Hematopoietic multipotent progenitor cell treated with erythropoietin and hydrocortisone succinate and interleukin-3 and kit ligand, for 4 days (in vitro differentiated cells): Measurements from ENCODE around the gene MTSS2.
"Not testable (repeated sequence)": the region's sequence is repeated elsewhere in the genome, so short reads cannot be mapped to it uniquely, and the experiment has no call there.

Experiments used
- DNase-seq: peaks from one replicate; pipeline ENCODE4 v3.0.0-alpha.2; 2015

The MTSS2 gene

GRCh38 chr16:70684146-70685060 is 1.4 kb downstream of the MTSS2 start:
- no peak for DNase-seq

- DNase-seq: no peak
Measured at GRCh38 chr16:70683146-70683944, 2.5 kb downstream of the MTSS2 start.

DNA sequence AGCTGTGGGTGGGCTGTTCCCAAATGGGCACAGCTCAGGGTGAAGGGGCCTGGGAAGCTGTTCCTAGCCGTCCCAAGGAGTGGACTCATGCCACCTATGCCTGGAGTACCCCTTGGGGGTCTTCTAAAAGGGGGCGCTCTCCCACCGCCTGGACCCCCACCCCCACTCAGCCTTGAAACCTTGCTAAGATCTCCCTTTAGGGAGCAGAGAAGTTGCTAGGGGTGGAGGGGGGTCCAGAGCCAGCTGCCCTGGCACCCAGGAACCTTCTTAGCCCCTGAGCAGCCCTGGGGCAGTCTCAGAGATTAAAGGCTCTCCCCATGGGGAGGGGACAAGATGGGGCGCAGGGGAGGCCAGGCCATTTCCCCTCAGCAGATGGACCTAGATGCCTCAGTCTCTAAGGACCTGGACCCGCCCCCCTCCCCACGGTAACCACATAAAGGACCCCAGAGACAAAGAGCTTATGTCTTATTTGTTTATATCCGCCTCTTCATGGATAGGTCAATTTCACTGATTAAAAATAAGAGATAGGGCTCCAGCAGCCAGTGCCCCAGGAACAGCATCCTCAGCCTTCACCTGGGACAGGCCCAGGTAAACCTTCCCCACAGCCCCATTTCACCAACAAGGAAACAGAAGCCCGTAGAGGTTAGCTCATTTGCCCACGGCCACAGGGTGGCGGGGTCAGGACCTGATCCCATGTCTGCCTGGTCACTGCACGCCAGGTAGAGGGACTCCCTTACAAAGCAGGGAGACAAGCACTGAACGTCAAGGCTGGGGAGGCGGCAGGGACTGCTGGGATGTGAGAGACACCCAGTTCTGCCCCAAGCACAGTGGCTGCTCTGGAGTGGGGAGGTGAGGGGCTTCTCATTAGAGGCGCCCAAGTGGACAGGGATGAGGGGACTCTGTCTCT is 3.4 kb downstream of the MTSS2 start:
- DNase-seq: no peak

- no peak for DNase-seq
Measured at GRCh38 chr16:70681382-70682238, 4.2 kb downstream of the MTSS2 start.

GRCh38 chr16:70680495-70681381 is 5.1 kb downstream of the MTSS2 start:
- DNase-seq: no peak

DNA sequence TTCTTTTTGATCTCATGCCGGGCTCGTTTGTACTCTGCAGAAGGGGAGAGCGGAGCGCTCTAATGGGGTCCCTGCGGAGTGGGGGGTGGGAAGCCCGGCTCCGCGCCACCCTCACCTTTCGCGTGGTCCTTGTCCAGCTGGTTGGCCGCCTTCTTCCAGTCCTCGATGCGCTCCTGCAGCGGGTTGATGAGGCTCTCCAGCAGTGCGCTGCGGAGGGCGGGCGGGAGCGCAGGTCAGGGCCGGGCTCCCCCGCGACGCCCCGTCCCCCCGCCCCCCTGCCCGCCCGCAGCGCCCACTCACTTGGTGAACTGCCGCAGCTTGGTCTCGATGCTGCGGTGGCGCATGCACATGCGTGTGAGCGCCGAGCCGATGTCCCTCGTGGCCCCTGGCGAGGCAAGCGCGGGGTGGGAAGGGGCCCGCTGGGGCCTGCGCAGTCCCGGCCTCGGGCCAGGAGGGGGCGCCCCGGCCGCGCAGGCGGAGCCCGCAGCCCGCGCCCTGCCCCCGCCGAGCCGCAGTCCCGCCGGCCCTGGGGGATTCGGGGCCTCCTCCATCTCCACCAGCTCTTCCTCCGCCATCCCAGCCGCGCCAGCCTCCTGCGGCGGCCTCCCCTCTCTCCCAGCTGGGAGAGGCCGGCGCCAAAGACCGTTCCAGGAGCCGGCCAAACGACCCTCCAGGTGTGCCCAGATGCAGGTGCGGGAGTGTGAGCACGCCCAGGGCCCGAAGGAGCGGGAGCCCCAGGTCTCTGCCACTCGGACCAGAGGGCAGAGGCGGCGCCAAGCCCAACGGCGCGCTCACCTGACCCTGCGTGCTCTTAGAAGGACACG is 6.0 kb downstream of the MTSS2 start:
- DNase-seq: peak; percentile 41

DNA sequence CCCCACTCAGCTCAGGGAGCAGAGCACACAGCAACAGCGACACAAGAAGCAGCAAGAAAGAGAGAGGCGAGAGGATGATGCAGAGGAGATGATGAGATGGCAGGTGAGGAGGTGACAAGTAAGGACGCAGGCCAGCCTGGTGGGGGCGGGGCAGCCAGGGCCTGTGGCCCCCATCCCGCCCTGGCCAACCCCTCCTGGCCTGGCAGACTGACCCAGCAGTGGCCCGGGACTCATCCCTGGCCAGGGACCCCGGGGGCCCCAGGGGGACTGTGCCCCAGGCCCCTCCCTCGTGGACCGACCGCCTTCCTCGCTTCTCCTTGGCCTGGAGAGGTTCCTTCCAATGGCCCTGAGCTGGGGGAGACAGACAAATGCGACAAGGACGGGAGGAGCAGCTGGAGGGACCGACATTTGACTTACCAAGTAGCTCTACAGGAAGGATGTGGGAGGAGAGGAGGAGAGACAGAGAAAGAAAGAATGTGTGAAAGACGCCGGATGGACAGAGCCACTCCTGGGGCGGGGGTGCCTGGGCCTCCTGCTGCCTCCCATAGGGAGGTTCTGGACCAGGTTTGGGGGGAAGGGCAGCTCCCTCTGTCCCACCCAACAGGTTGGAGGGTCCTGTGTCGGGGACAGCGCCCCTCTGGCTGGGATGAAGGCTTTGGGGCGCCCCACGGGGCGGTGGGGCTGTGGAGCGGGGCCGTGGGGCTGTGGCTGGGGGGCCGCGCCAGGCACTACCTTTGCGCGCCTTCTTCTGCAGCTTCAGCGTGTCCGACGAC is 6.8 kb downstream of the MTSS2 start:
- no peak for DNase-seq

- DNase-seq: no peak
Measured at GRCh38 chr16:70678121-70678897, 7.5 kb downstream of the MTSS2 start.

- no peak for DNase-seq
Measured at GRCh38 chr16:70677499-70678120, 8.2 kb downstream of the MTSS2 start.

GRCh38 chr16:70676675-70677498 is 9.0 kb downstream of the MTSS2 start:
- no peak for DNase-seq

DNA sequence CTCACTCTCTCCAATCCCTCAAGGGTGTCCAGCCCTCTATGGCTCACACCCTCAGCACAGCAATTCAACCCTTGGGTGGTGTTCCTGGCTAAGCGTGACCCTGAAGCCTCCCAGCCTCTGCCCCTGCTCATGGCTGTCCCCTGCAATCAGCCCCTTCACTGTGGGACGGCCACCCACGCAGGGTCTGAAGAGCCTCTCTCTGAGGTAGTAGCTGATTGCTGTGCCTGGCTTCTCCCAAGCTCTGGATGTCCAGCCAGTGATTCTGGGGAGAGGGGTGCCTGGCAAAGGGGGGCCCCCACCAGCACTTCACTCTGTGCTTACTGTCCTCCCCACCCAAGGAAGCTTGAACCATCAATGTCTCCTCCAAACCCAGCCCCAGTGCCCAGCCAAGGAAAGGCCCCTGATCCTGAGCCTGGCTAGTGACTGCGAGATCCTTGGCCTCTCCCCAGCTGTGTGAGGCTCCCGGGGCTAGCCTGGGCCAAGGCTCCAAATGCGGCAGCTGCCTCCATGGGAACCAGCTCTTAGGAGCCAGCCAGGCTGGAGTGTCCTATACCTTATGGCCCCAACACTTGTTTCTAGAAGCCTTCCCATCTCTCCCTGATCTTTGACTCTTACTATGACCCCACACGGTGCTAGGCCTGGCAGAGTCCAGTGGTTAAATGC is 9.9 kb downstream of the MTSS2 start:
- no peak for DNase-seq

DNA sequence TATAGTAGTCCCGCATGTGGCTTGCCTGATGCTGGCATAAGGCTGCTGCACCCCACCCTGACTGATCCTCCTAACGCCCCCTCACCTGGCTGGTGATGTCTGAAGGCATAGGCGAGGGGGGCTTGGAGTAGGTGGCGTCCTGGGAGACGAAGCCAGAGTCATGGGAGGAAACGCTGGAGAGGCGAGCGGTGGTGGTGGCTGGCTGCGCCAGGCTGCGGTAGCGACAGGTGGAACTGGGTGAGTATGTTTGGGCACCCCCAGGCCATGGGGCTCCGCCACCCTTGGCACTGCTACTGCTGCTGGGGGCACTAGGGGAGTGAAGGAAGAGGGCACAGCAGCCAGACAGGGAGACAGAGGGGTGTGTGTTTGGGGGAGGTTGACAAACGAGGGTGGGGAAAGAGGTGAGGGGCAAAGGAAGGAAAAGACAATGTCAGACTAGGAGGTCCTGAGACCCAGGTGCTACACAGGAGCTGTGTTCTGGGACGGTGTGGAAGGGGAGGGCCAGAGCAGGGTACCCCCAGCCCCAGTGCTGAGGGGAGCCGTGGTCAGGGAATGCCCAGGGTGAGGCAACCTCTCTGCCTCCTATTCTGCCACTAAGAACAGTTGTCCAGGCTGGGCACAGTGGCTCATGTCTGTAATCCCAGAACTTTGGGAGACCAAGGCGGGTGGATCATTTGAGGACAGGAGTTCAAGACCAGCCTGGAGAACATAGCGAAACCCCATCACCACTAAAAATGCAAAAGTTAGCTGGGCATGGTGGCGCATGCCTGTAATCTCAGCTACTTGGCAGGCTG is 11.4 kb downstream of the MTSS2 start:
- DNase-seq: no peak

GRCh38 chr16:70670938-70671337 is 14.9 kb downstream of the MTSS2 start:
- not testable (repeated sequence) for DNase-seq

- no peak for DNase-seq
Measured at GRCh38 chr16:70670175-70670574, 15.7 kb downstream of the MTSS2 start.
